SU-DHL-6 (cell line): ENCODE results near the gene MOCOS.

ENCODE experiments used
- H2AFZ ChIP-seq: fragments of 200-600 bp; sonication (generic); 2 replicates; pipeline ENCODE4 v1.6.1; 2014; ENCODE audit warnings: low read depth, mild to moderate bottlenecking, moderate library complexity, mixed read lengths, antibody characterized with exemption, low read length; ENCODE audit not compliant: severe bottlenecking
- H3F3A ChIP-seq: fragments of 200-600 bp; shearing (Covaris generic); 2 replicates; pipeline ENCODE4 v1.6.0; 2016; ENCODE audit warnings: antibody characterized with exemption, mild to moderate bottlenecking; ENCODE audit not compliant: insufficient read depth
- H3K27ac ChIP-seq: fragments of 200-600 bp; sonication (generic); 2 replicates; pipeline ENCODE4 v1.5.1; 2016; ENCODE audit warnings: low read depth, mild to moderate bottlenecking, low read length, moderate library complexity, mixed read lengths
- H3K27me3 ChIP-seq: fragments of 200-600 bp; sonication (generic), shearing (Covaris generic); 2 replicates; pipeline ENCODE4 v1.6.0; 2014; ENCODE audit warnings: mild to moderate bottlenecking, low read length
- H3K36me3 ChIP-seq: fragments of 200-600 bp; sonication (generic); 2 replicates; pipeline ENCODE4 v1.6.1; 2014; ENCODE audit warnings: mild to moderate bottlenecking, low read length, mixed read lengths
- H3K4me2 ChIP-seq: fragments of 300-600, 200-600 bp; shearing (Covaris generic), sonication (generic); 2 replicates; pipeline ENCODE4 v1.6.0; 2014; ENCODE audit warnings: low read length, low read depth, mild to moderate bottlenecking; ENCODE audit not compliant: poor library complexity, severe bottlenecking
- H3K4me3 ChIP-seq: fragments of 200-600 bp; sonication (generic); 2 replicates; pipeline ENCODE4 v1.5.1; 2014; ENCODE audit warnings: antibody characterized with exemption, low read length, mild to moderate bottlenecking, mixed read lengths; ENCODE audit not compliant: insufficient read depth, poor library complexity, severe bottlenecking
- H3K79me2 ChIP-seq: fragments of 200-600 bp; sonication (generic); 2 replicates; pipeline ENCODE4 v1.6.1; 2014; ENCODE audit warnings: mild to moderate bottlenecking, low read length, moderate library complexity; ENCODE audit not compliant: insufficient read depth
- H3K9ac ChIP-seq: fragments of 200-600 bp; sonication (generic); 2 replicates; pipeline ENCODE4 v1.7.0; 2014; ENCODE audit warnings: mild to moderate bottlenecking, low read length
- H3K9me2 ChIP-seq: fragments of 200-600 bp; sonication (generic); replicated peaks from 2 replicates; pipeline ENCODE4 v1.6.1; 2014; ENCODE audit warnings: low read length; ENCODE audit not compliant: insufficient read depth
- H3K9me3 ChIP-seq: fragments of 200-600 bp; sonication (generic); 2 replicates; pipeline ENCODE4 v1.6.1; 2014; ENCODE audit warnings: low read length, mixed read lengths; ENCODE audit not compliant: insufficient read depth
- H4K20me1 ChIP-seq: fragments of 200-600 bp; sonication (generic); 2 replicates; pipeline ENCODE4 v1.6.1; 2014; ENCODE audit warnings: low read depth, mild to moderate bottlenecking, antibody characterized with exemption, low read length, moderate library complexity, mixed read lengths
- EZH2phosphoT487 ChIP-seq: fragments of 200-600 bp; sonication (generic), shearing (Covaris generic); conservative IDR thresholded peaks from 2 replicates; pipeline ENCODE4 v1.6.1; 2018; ENCODE audit warnings: mild to moderate bottlenecking, antibody characterized with exemption, low read length, moderate library complexity, mixed read lengths
- TF ChIP-seq, protein P1 (sequence below): fragments of 200-600 bp; sonication (generic); IDR thresholded peaks from one replicate; pipeline ENCODE4 v1.5.1; 2017; ENCODE audit warnings: antibody characterized with exemption, mild to moderate bottlenecking, low read length, moderate library complexity; ENCODE audit not compliant: insufficient read depth, poor library complexity, severe bottlenecking

MOCOS gene

DNA sequence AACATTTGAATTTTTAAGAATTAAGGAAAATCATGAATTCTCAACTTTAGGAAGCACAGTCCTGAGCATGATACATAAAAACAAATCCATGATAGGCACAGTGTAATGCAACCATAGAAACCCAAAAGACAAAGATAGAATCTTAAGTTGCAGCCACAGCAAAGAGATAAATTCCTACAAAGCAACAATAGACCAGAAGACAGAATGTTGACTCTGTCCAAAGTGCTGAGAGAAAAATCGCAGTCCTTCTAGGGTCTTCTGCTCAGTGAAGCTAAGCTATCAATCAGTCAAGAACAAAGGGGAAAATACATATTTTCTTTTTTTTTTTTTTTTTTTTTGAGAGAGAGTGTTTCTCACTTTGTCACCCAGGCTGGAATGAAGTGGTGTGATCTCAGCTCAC, 88.3 kb downstream of the MOCOS start:
- Histone ChIP-seq H3K4me2 (no peak overlapping the region), H3K9ac (no peak overlapping the region), H3K4me3 (no peak overlapping the region), H3K9me3 (no peaks in the 10 kb centered on the region), H2AFZ (no peak overlapping the region), H3K9me2 (no peaks in the 10 kb centered on the region), H3K27ac (no peak overlapping the region), H3F3A (no peaks in the 10 kb centered on the region), H3K27me3 (no peaks in the 10 kb centered on the region), H3K36me3 (no peaks in the 10 kb centered on the region), H4K20me1 (no peaks in the 10 kb centered on the region), H3K79me2 (no peaks in the 10 kb centered on the region)
- no peak for TF ChIP-seq EZH2phosphoT487
- TF ChIP-seq, protein P1, sequence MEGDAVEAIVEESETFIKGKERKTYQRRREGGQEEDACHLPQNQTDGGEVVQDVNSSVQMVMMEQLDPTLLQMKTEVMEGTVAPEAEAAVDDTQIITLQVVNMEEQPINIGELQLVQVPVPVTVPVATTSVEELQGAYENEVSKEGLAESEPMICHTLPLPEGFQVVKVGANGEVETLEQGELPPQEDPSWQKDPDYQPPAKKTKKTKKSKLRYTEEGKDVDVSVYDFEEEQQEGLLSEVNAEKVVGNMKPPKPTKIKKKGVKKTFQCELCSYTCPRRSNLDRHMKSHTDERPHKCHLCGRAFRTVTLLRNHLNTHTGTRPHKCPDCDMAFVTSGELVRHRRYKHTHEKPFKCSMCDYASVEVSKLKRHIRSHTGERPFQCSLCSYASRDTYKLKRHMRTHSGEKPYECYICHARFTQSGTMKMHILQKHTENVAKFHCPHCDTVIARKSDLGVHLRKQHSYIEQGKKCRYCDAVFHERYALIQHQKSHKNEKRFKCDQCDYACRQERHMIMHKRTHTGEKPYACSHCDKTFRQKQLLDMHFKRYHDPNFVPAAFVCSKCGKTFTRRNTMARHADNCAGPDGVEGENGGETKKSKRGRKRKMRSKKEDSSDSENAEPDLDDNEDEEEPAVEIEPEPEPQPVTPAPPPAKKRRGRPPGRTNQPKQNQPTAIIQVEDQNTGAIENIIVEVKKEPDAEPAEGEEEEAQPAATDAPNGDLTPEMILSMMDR: no peak

DNA sequence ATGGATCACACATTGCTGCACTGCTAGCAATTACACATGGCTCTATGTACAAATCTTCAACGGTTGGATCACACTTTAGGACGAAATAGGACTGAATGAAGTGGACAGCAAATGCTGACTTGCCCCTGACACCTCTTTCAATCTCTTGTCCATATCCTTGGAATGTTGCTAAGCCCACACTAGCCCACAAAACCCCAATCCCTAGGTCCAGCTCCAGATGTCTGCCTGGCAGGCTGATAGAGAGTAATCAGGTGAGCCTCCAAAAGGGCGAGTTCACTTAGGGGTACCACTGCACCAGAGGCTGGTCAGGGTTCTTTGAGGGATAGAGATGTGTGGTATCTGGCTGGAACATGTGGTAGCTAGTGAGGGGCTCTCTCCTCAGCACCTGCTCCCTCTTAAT, 91.7 kb downstream of the MOCOS start:
- Histone ChIP-seq H3K9me3 (no peaks in the 10 kb centered on the region), H3K4me2 (no peak overlapping the region), H3K4me3 (no peak overlapping the region), H3K9me2 (no peaks in the 10 kb centered on the region), H3K9ac (no peak overlapping the region), H3F3A (no peaks in the 10 kb centered on the region), H3K36me3 (no peaks in the 10 kb centered on the region), H3K27me3 (no peaks in the 10 kb centered on the region), H4K20me1 (no peaks in the 10 kb centered on the region), H3K79me2 (no peaks in the 10 kb centered on the region), H3K27ac (no peak overlapping the region), H2AFZ (no peak overlapping the region)
- TF ChIP-seq EZH2phosphoT487: no peak
- TF ChIP-seq, protein P1: no peak

DNA sequence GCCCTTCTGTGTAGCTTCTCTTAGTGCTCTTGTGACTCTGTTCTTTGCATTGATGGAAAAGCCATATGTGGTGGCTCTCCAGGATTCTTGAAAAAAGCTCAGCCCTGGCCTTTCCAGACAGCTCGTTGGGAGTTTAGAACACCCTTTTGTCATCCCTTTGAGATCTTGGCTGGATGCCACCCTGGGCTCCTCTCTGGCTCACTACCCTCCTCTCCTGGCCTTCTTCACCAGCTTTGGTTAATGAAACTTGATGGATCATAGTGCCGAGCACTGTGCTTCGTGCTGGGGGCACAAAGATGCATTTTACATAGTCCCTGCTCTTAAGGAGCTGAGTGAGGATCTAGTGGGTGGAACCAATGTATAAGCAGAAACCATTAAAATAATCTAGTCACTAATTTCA, 94.6 kb downstream of the MOCOS start:
- Histone ChIP-seq H3K36me3 (no peaks in the 10 kb centered on the region), H3K27me3 (no peaks in the 10 kb centered on the region), H3K4me2 (no peak overlapping the region), H3K9ac (no peak overlapping the region), H2AFZ (no peak overlapping the region), H3K9me2 (no peaks in the 10 kb centered on the region), H4K20me1 (no peaks in the 10 kb centered on the region), H3K79me2 (no peaks in the 10 kb centered on the region), H3K4me3 (no peak overlapping the region), H3K27ac (no peak overlapping the region), H3F3A (no peaks in the 10 kb centered on the region), H3K9me3 (no peaks in the 10 kb centered on the region)
- TF ChIP-seq, protein P1: no peak
- TF ChIP-seq EZH2phosphoT487: no peak
